BLaER1 treated with 17β-estradiol and CSF1 and Interleukin-3, amounts not matched to agents 10 nM and 100 nM (cell line): ENCODE data around the gene RNF2.
A peak's percentile ranks its signal among the peaks of the same experiment; 100 is the strongest.

Source experiments
- H3K27ac ChIP-seq, 11 experiments: shearing (Covaris generic); formaldehyde crosslinking; 2 replicates each; pipeline ENCODE4 v1.8.1; 2022
- H3K27me3 ChIP-seq, 11 experiments: shearing (Covaris generic); formaldehyde crosslinking; 2 replicates each; pipeline ENCODE4 v1.8.1; 2022
- H3K36me3 ChIP-seq, 11 experiments: shearing (Covaris generic); formaldehyde crosslinking; 2 replicates each; pipeline ENCODE4 v1.8.1; 2022
- H3K4me1 ChIP-seq, 10 experiments: shearing (Covaris generic); formaldehyde crosslinking; 2 replicates each; pipeline ENCODE4 v1.8.1; 2022
- H3K4me2 ChIP-seq, 11 experiments: shearing (Covaris generic); formaldehyde crosslinking; 2 replicates each; pipeline ENCODE4 v1.8.1; 2022
- H3K4me3 ChIP-seq, 10 experiments: shearing (Covaris generic); formaldehyde crosslinking; 2 replicates each; pipeline ENCODE4 v1.8.1; 2022
- H3K9ac ChIP-seq, 11 experiments: shearing (Covaris generic); formaldehyde crosslinking; 2 replicates each; pipeline ENCODE4 v1.8.1; 2022
- H3K9me3 ChIP-seq, 11 experiments: shearing (Covaris generic); formaldehyde crosslinking; replicated peaks in 1 of 11; 2 replicates each; pipeline ENCODE4 v1.8.1; 2022
- H4K20me1 ChIP-seq, 11 experiments: shearing (Covaris generic); formaldehyde crosslinking; 2 replicates each; pipeline ENCODE4 v1.8.1; 2022
- Cebpa-rat ChIP-seq, 11 experiments: shearing (Covaris generic); IDR thresholded peaks; 2 replicates each; pipeline ENCODE4 v1.8.1; 2022

Gene RNF2

GRCh38 chr1:185017966-185018365 lies 27.4 kb upstream of the RNF2 start:
- TF ChIP-seq Cebpa-rat (IDR thresholded peaks at IDR 0.05) = no peak
- no peaks in the 10 kb centered on the region for H4K20me1 ChIP-seq
- no peaks in the 10 kb centered on the region for H3K9me3 ChIP-seq
- H3K27me3 ChIP-seq = no peaks in the 10 kb centered on the region
- H3K27ac ChIP-seq = peak overlapping the region in 2 of 11 experiments; percentile 32 to 51; a peak in 3 of 22 replicates
- no peak overlapping the region for H3K4me3 ChIP-seq
- H3K36me3 ChIP-seq = no peaks in the 10 kb centered on the region
- peaks cover 0 to 30% (median 3%) of the 10 kb centered on the region in 10 experiments; a peak in 9 of 20 replicates for H3K4me1 ChIP-seq
- peak overlapping the region in 4 of 11 experiments; percentile 46 to 60 (median 48); a peak in 7 of 22 replicates for H3K4me2 ChIP-seq
- H3K9ac ChIP-seq = no peak overlapping the region

GRCh38 chr1:185027252-185027882 lies 18.0 kb upstream of the RNF2 start:
- TF ChIP-seq Cebpa-rat (IDR thresholded peaks at IDR 0.05) = no peak
- Histone ChIP-seq H3K4me3 (peak overlapping the region in 3 of 10 experiments; percentile 1 to 48 (median 18); a peak in 3 of 20 replicates), H3K27me3 (no peaks in the 10 kb centered on the region), H3K9me3 (peaks cover 33 to 44% (median 38%) of the 10 kb centered on the region in 11 experiments), H3K36me3 (peaks cover 0 to 10% (median 0%) of the 10 kb centered on the region in 11 experiments; a peak in 5 of 22 replicates), H3K27ac (no peak overlapping the region), H3K4me2 (no peak overlapping the region), H4K20me1 (no peaks in the 10 kb centered on the region), H3K4me1 (no peaks in the 10 kb centered on the region), H3K9ac (no peak overlapping the region)

GRCh38 chr1:185033686-185034085 lies 11.7 kb upstream of the RNF2 start:
- Histone ChIP-seq H3K27me3 (no peaks in the 10 kb centered on the region), H3K27ac (no peak overlapping the region), H3K9ac (no peak overlapping the region), H3K9me3 (peaks cover 0 to 5% (median under 1%) of the 10 kb centered on the region in 11 experiments; a peak in 7 of 22 replicates), H3K4me1 (no peaks in the 10 kb centered on the region), H3K4me3 (no peak overlapping the region), H3K4me2 (no peak overlapping the region), H4K20me1 (no peaks in the 10 kb centered on the region), H3K36me3 (no peaks in the 10 kb centered on the region)
- no peak for TF ChIP-seq Cebpa-rat (IDR thresholded peaks at IDR 0.05)

GRCh38 chr1:185035258-185035657 lies 10.1 kb upstream of the RNF2 start:
- no peak for TF ChIP-seq Cebpa-rat (IDR thresholded peaks at IDR 0.05)
- H3K4me3 ChIP-seq = no peak overlapping the region

GRCh38 chr1:185038813-185039376 lies 6.5 kb upstream of the RNF2 start:
- H3K27me3 ChIP-seq = no peaks in the 10 kb centered on the region
- H3K4me1 ChIP-seq = no peaks in the 10 kb centered on the region
- H3K9ac ChIP-seq = no peak overlapping the region
- H3K4me2 ChIP-seq = no peak overlapping the region
- no peak for TF ChIP-seq Cebpa-rat (IDR thresholded peaks at IDR 0.05)
- H3K9me3 ChIP-seq = no peaks in the 10 kb centered on the region
- H3K4me3 ChIP-seq = no peak overlapping the region
- no peak overlapping the region for H3K27ac ChIP-seq
- H4K20me1 ChIP-seq = no peaks in the 10 kb centered on the region
- H3K36me3 ChIP-seq = no peaks in the 10 kb centered on the region

More at GRCh38 chr1:185035258-185035657, 10.1 kb upstream of the RNF2 start:
- Histone ChIP-seq H3K9me3 (no peaks in the 10 kb centered on the region), H3K4me2 (no peak overlapping the region), H4K20me1 (no peaks in the 10 kb centered on the region), H3K9ac (no peak overlapping the region), H3K27ac (no peak overlapping the region), H3K27me3 (no peaks in the 10 kb centered on the region), H3K4me1 (no peaks in the 10 kb centered on the region), H3K36me3 (no peaks in the 10 kb centered on the region)

- no peak overlapping the region for H3K4me3 ChIP-seq
- no peaks in the 10 kb centered on the region for H4K20me1 ChIP-seq
- peaks cover 0 to 2% (median 0%) of the 10 kb centered on the region in 10 experiments; a peak in 1 of 20 replicates for H3K4me1 ChIP-seq
- H3K9me3 ChIP-seq = no peaks in the 10 kb centered on the region
- no peak overlapping the region for H3K27ac ChIP-seq
- H3K4me2 ChIP-seq = no peak overlapping the region
- no peaks in the 10 kb centered on the region for H3K27me3 ChIP-seq
- TF ChIP-seq Cebpa-rat (IDR thresholded peaks at IDR 0.05) = no peak
- no peak overlapping the region for H3K9ac ChIP-seq
- H3K36me3 ChIP-seq = no peaks in the 10 kb centered on the region
Measured at GRCh38 chr1:185039726-185040407, 5.5 kb upstream of the RNF2 start.

- Histone ChIP-seq H4K20me1 (no peaks in the 10 kb centered on the region), H3K4me3 (no peak overlapping the region), H3K36me3 (no peaks in the 10 kb centered on the region), H3K9ac (no peak overlapping the region), H3K27ac (no peak overlapping the region), H3K4me1 (peaks cover 0 to 3% (median 0%) of the 10 kb centered on the region in 10 experiments; a peak in 1 of 20 replicates), H3K27me3 (no peaks in the 10 kb centered on the region), H3K9me3 (no peaks in the 10 kb centered on the region), H3K4me2 (no peak overlapping the region)
- TF ChIP-seq Cebpa-rat (IDR thresholded peaks at IDR 0.05) = no peak
Measured at GRCh38 chr1:185040408-185040735, 5.0 kb upstream of the RNF2 start.

- Histone ChIP-seq H3K9me3 (no peaks in the 10 kb centered on the region), H3K27me3 (no peaks in the 10 kb centered on the region), H3K36me3 (no peaks in the 10 kb centered on the region), H3K27ac (no peak overlapping the region), H3K4me3 (no peak overlapping the region), H3K4me2 (no peak overlapping the region), H3K9ac (no peak overlapping the region), H4K20me1 (peaks cover 0 to 10% (median 6%) of the 10 kb centered on the region in 11 experiments; a peak in 17 of 22 replicates), H3K4me1 (peaks cover 0 to 4% (median 2%) of the 10 kb centered on the region in 10 experiments; a peak in 13 of 20 replicates)
- TF ChIP-seq Cebpa-rat (IDR thresholded peaks at IDR 0.05) = no peak
Measured at GRCh38 chr1:185041742-185042141, 3.6 kb upstream of the RNF2 start.

- H4K20me1 ChIP-seq = peaks cover 9 to 20% (median 15%) of the 10 kb centered on the region in 11 experiments; a peak in 19 of 22 replicates
- no peak for TF ChIP-seq Cebpa-rat (IDR thresholded peaks at IDR 0.05)
- H3K9me3 ChIP-seq = no peaks in the 10 kb centered on the region
- H3K9ac ChIP-seq = no peak overlapping the region
- no peaks in the 10 kb centered on the region for H3K27me3 ChIP-seq
- H3K36me3 ChIP-seq = no peaks in the 10 kb centered on the region
- H3K4me3 ChIP-seq = no peak overlapping the region
- no peak overlapping the region for H3K4me2 ChIP-seq
- H3K27ac ChIP-seq = no peak overlapping the region
- peaks cover 10 to 14% (median 12%) of the 10 kb centered on the region in 10 experiments for H3K4me1 ChIP-seq
Measured at GRCh38 chr1:185042737-185043136, 2.6 kb upstream of the RNF2 start.
